GM12891 (cell line): ENCODE results near the gene C16orf87.

Source experiments
- DNase-seq: peaks from one replicate; pipeline ENCODE4 v3.0.0; 2011; ENCODE audit warnings: low spot score; ENCODE audit not compliant: insufficient read length
- FAIRE-seq: peaks from 2 replicates; lab custom pipeline; 2011; peaks lifted over from hg19 to GRCh38; lab: Jason Lieb, UNC
- PAX5 ChIP-seq: IDR thresholded peaks from 2 replicates; pipeline ENCODE4 v1.6.1; 2011; ENCODE audit warnings: low read length, moderate library complexity, mild to moderate bottlenecking; ENCODE audit not compliant: insufficient read depth, severe bottlenecking
- POLR2A ChIP-seq: IDR thresholded peaks from 2 replicates; pipeline ENCODE4 v1.6.1; 2011; ENCODE audit warnings: low read depth, low read length, control low read depth
- POLR2AphosphoS5 ChIP-seq: IDR thresholded peaks from 2 replicates; pipeline ENCODE4 v1.6.1; 2011; ENCODE audit warnings: low read depth, low read length, control low read depth
- POU2F2 ChIP-seq: IDR thresholded peaks from 2 replicates; pipeline ENCODE4 v1.6.1; 2011; ENCODE audit warnings: low read depth, mild to moderate bottlenecking, control low read depth, low read length, moderate library complexity
- SPI1 ChIP-seq: IDR thresholded peaks from 2 replicates; pipeline ENCODE4 v1.6.1; 2011; ENCODE audit warnings: low read depth, low read length, control low read depth
- TAF1 ChIP-seq: IDR thresholded peaks from 2 replicates; pipeline ENCODE4 v1.6.1; 2011; ENCODE audit warnings: low read depth, low read length, control low read depth

The C16orf87 gene

GRCh38 chr16:46858151-46858550, 27.2 kb upstream of the C16orf87 start:
- TF ChIP-seq POU2F2: no peak
- no peak for TF ChIP-seq POLR2A
- TF ChIP-seq TAF1: no peak
- no peak for TF ChIP-seq POLR2AphosphoS5
- no peak for TF ChIP-seq SPI1
- no peak for TF ChIP-seq PAX5
- DNase-seq (no peak), FAIRE-seq (no peak)

GRCh38 chr16:46857368-46857945, 26.5 kb upstream of the C16orf87 start:
- FAIRE-seq: peak; percentile 5
- no peak for DNase-seq
- no peak for TF ChIP-seq POU2F2
- no peak for TF ChIP-seq POLR2AphosphoS5
- no peak for TF ChIP-seq SPI1
- no peak for TF ChIP-seq POLR2A
- TF ChIP-seq TAF1: no peak
- TF ChIP-seq PAX5: no peak

DNA sequence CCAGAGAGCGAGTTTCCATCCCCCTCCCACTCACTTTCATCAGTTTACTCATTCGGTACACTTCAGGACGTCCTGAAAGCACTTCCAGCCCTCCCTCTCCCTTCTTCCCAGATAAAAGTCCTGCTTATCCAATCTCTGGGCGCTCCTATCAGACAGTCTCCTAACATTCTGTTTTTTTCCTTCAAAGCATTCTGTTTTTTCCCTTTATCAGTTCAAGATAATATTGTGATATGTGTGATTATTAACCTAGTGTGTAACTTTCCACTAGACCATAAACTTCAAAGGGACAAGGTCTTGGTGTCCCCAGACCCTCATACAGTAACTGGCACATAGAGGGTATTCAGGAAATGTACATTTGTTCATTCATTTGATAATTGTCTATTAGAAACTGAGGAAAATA, 24.4 kb upstream of the C16orf87 start:
- DNase-seq: no peak
- no peak for FAIRE-seq
- TF ChIP-seq PAX5: no peak
- no peak for TF ChIP-seq POLR2A
- no peak for TF ChIP-seq POLR2AphosphoS5
- TF ChIP-seq SPI1: no peak
- TF ChIP-seq TAF1: no peak
- no peak for TF ChIP-seq POU2F2

- FAIRE-seq (no peak), DNase-seq (no peak)
- TF ChIP-seq TAF1 (no peak), POLR2A (no peak), POLR2AphosphoS5 (no peak), PAX5 (no peak), POU2F2 (no peak), SPI1 (no peak)
Observed at GRCh38 chr16:46854846-46855245, 23.9 kb upstream of the C16orf87 start.

DNA sequence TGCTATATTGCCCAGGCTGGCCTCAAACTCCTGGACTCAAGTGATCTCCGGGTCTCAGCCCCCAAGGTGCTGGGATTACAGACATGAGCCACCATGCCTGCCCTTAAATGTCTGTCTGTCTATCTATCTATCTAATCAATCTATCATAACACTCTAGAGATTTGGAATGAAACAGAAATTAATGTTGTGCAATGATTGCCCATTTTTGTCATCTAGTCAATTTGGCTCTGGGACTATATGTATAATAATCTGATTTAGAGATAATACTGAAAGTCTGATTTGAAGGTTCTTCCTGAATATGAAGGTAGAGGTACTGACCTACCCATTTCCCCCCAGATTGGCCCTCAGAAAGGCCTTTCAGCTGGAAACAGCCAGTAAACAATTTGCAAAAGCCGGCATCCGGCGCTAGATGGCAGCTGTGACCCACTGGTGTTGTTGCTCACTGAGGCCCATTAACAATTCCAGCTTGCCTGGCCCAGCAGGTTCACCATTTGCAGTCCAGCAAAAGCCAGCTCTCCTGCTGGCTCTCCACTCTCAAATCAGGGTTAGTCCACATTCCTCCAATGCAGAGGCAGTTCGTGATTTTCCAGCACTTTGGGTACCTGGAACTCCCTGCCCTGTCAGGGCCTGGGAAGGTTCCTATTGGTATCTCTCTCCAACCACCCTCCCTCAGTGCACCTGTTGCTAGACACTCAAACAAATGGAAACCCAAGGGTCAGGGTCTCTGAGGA, 22.9 kb upstream of the C16orf87 start:
- FAIRE-seq: peak; percentile 74
- TF ChIP-seq POLR2A (no peak), POLR2AphosphoS5 (no peak), POU2F2 (peak; percentile 20; the same call in 1 of the 2 replicates)
- DNase-seq: peak; percentile 38

GRCh38 chr16:46852130-46852529, 21.1 kb upstream of the C16orf87 start:
- FAIRE-seq (no peak), DNase-seq (no peak)
- no peak for TF ChIP-seq SPI1
- TF ChIP-seq TAF1: no peak
- TF ChIP-seq POU2F2: no peak
- no peak for TF ChIP-seq PAX5
- TF ChIP-seq POLR2A: no peak
- TF ChIP-seq POLR2AphosphoS5: no peak

- no peak for TF ChIP-seq TAF1
- no peak for TF ChIP-seq POLR2AphosphoS5
- no peak for TF ChIP-seq PAX5
- no peak for TF ChIP-seq POU2F2
- no peak for TF ChIP-seq POLR2A
- no peak for TF ChIP-seq SPI1
- no peak for DNase-seq
- peak; percentile 58 for FAIRE-seq
Observed at GRCh38 chr16:46850619-46851555, 19.9 kb upstream of the C16orf87 start.

- FAIRE-seq: no peak
- DNase-seq: no peak
- no peak for TF ChIP-seq POLR2A
- TF ChIP-seq PAX5: no peak
- no peak for TF ChIP-seq SPI1
- TF ChIP-seq POLR2AphosphoS5: no peak
- TF ChIP-seq TAF1: no peak
- TF ChIP-seq POU2F2: no peak
Observed at GRCh38 chr16:46848768-46849764, 18.1 kb upstream of the C16orf87 start.

DNA sequence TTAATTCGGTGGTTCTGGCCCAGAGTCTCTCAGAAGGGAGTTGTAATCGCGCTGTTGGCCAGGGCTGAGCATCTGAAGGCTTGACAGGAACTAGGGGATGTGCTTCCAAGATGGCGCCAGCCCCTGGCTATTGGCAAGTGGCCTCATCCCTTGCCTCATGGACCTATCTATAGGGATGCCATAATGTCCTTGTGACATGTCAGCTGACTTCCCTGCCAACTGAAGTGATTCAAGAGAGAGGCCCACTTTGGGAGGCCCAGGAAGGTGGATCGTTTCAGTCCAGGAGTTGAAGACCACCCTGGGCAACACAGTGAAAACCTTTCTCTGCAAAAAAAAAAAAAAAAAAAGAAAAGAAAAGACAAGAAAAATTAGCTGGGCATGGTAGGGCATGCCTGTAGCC, 15.0 kb upstream of the C16orf87 start:
- no peak for TF ChIP-seq POLR2A
- no peak for TF ChIP-seq POU2F2
- TF ChIP-seq SPI1: no peak
- TF ChIP-seq PAX5: no peak
- TF ChIP-seq TAF1: no peak
- TF ChIP-seq POLR2AphosphoS5: no peak
- no peak for DNase-seq
- FAIRE-seq: no peak
